H1 (cell line): ENCODE data around the gene TCAIM. TPM values are rescaled to one million over a fixed set of nuclear protein-coding genes. Genes with fewer than 3 reads are reported as not detected.

Experiments
- CTCF ChIA-PET: fragments of 300-600 bp; sonication (Branson Sonifier 250); formaldehyde crosslinking; loops from one replicate; lab custom pipeline; 2021; ENCODE audit not compliant: partially characterized antibody; lab: Charles Lee
- POLR2A ChIA-PET: fragments of 300-600 bp; sonication (Branson Sonifier 250); formaldehyde crosslinking; loops from one replicate; lab custom pipeline; 2021; ENCODE audit warnings: inconsistent platforms; ENCODE audit not compliant: partially characterized antibody; lab: Charles Lee
- DNase-seq, 2 experiments: peaks; one replicate each; pipeline versions ENCODE4 v3.0.0 to v3.0.0-alpha.2; 2010 to 2022; ENCODE audit warnings: low spot score in 2 of 2, low read depth in 1 of 2, mixed read lengths in 1 of 2
- FAIRE-seq: peaks from 2 replicates; lab custom pipeline; 2011; peaks lifted over from hg19 to GRCh38; lab: Jason Lieb, UNC
- H2AFZ ChIP-seq: 2 replicates; pipeline ENCODE4 v1.8.1; 2012; ENCODE audit warnings: low read length, inconsistent platforms
- H2AK5ac ChIP-seq: 2 replicates; pipeline ENCODE4 v1.6.1; 2013; ENCODE audit warnings: low read depth, low read length
- H2BK120ac ChIP-seq: replicated peaks from 2 replicates; pipeline ENCODE3; 2013; ENCODE audit warnings: low read depth, low read length, inconsistent platforms
- H2BK12ac ChIP-seq: 2 replicates; pipeline ENCODE4 v1.6.1; 2013; ENCODE audit warnings: low read depth, low read length
- H2BK15ac ChIP-seq: 2 replicates; pipeline ENCODE4 v1.6.1; 2013; ENCODE audit warnings: low read length
- H2BK20ac ChIP-seq: 2 replicates; pipeline ENCODE4 v1.6.1; 2013; ENCODE audit warnings: low read length
- H2BK5ac ChIP-seq: 2 replicates; pipeline ENCODE4 v1.6.1; 2013; ENCODE audit warnings: low read depth, low read length
- H3K14ac ChIP-seq: 2 replicates; pipeline ENCODE4 v1.6.1; 2013; ENCODE audit warnings: inconsistent platforms; ENCODE audit not compliant: insufficient read length
- H3K18ac ChIP-seq: 2 replicates; pipeline ENCODE4 v1.6.1; 2013; ENCODE audit warnings: low read length; ENCODE audit errors: extremely low read depth
- H3K23ac ChIP-seq: 2 replicates; pipeline ENCODE4 v1.6.1; 2013; ENCODE audit warnings: inconsistent platforms; ENCODE audit not compliant: insufficient read length
- H3K23me2 ChIP-seq: 2 replicates; pipeline ENCODE4 v1.6.1; 2013; ENCODE audit warnings: low read depth, low read length
- H3K27ac ChIP-seq: 2 replicates; pipeline ENCODE4 v1.6.1; 2011; ENCODE audit warnings: low read depth, low read length, inconsistent platforms
- H3K27me3 ChIP-seq, 4 experiments: replicated peaks in 1 of 4; 1 replicate in 1 of 4; 2 replicates in 3 of 4; pipeline versions ENCODE4 v1.6.1 to v1.8.1; 2011 to 2013; ENCODE audit warnings: low read length in 3 of 4, mild to moderate bottlenecking in 3 of 4, inconsistent platforms in 2 of 4, mixed read lengths in 2 of 4, moderate library complexity in 1 of 4; ENCODE audit not compliant: control insufficient read depth in 3 of 4, insufficient read depth in 3 of 4; ENCODE audit errors: extremely low read depth in 1 of 4
- H3K36me3 ChIP-seq, 4 experiments: 2 replicates each; pipeline versions ENCODE4 v1.6.1 to v1.8.1; 2011 to 2013; ENCODE audit warnings: mild to moderate bottlenecking in 4 of 4, low read length in 3 of 4, moderate library complexity in 2 of 4, control low read depth in 1 of 4, inconsistent platforms in 1 of 4; ENCODE audit not compliant: insufficient read depth in 4 of 4, control insufficient read depth in 2 of 4
- H3K4ac ChIP-seq: replicated peaks from 2 replicates; pipeline ENCODE3; 2013; ENCODE audit warnings: low read length, low read depth, mixed read lengths, inconsistent platforms; ENCODE audit not compliant: insufficient read length
- H3K4me1 ChIP-seq, 4 experiments: replicated peaks in 1 of 4; 1 replicate in 1 of 4; 2 replicates in 3 of 4; pipeline versions ENCODE4 v1.6.1 to v1.8.1; 2011 to 2013; ENCODE audit warnings: low read length in 3 of 4, inconsistent platforms in 2 of 4, mixed read lengths in 1 of 4; ENCODE audit not compliant: insufficient read depth in 4 of 4, control insufficient read depth in 3 of 4
- H3K4me2 ChIP-seq, 2 experiments: 2 replicates each; pipeline versions ENCODE4 v1.6.1 to v1.8.1; 2011 to 2013; ENCODE audit warnings: low read depth in 2 of 2, low read length in 2 of 2, control low read depth in 1 of 2, inconsistent platforms in 1 of 2, mild to moderate bottlenecking in 1 of 2; ENCODE audit not compliant: insufficient read depth in 1 of 2
- H3K4me3 ChIP-seq, 4 experiments: fragments of 200-600, 300-600 bp in 1 of 4; sonication (generic), shearing (Covaris generic), sonication (Bioruptor Twin) in 1 of 4; 2 replicates each; pipeline versions ENCODE4 v1.5.1 to v1.8.1; 2011 to 2016; ENCODE audit warnings: low read length in 4 of 4, low read depth in 3 of 4, control low read depth in 2 of 4, inconsistent platforms in 2 of 4, mild to moderate bottlenecking in 2 of 4, mixed read lengths in 1 of 4, moderate library complexity in 1 of 4; ENCODE audit not compliant: insufficient read depth in 2 of 4; ENCODE audit errors: extremely low read depth in 1 of 4
- H3K56ac ChIP-seq: replicated peaks from 2 replicates; pipeline ENCODE3; 2013; ENCODE audit warnings: low read depth, mild to moderate bottlenecking, mixed read lengths, low read length, inconsistent platforms; ENCODE audit not compliant: insufficient read length
- H3K79me1 ChIP-seq: 2 replicates; pipeline ENCODE4 v1.6.1; 2013; ENCODE audit warnings: low read depth, low read length, control low read depth
- H3K79me2 ChIP-seq, 2 experiments: 2 replicates each; pipeline versions ENCODE4 v1.6.1 to v1.8.1; 2012 to 2013; ENCODE audit warnings: low read length in 2 of 2, mild to moderate bottlenecking in 2 of 2, inconsistent platforms in 1 of 2; ENCODE audit not compliant: insufficient read depth in 2 of 2, control insufficient read depth in 1 of 2
- H3K9ac ChIP-seq, 4 experiments: replicated peaks in 1 of 4; 1 replicate in 1 of 4; 2 replicates in 3 of 4; pipeline versions ENCODE4 v1.6.1 to v1.8.1; 2011 to 2013; ENCODE audit warnings: low read depth in 3 of 4, low read length in 3 of 4, control low read depth in 2 of 4, mild to moderate bottlenecking in 2 of 4, moderate library complexity in 2 of 4, inconsistent platforms in 1 of 4; ENCODE audit errors: extremely low read depth in 1 of 4
- H3K9me3 ChIP-seq, 2 experiments: 2 replicates each; pipeline versions ENCODE4 v1.6.1 to v1.8.1; 2012 to 2013; ENCODE audit warnings: mild to moderate bottlenecking in 2 of 2, moderate library complexity in 2 of 2, control low read depth in 1 of 2, inconsistent platforms in 1 of 2, low read depth in 1 of 2, low read length in 1 of 2, mixed read lengths in 1 of 2; ENCODE audit not compliant: insufficient read depth in 2 of 2
- H4K20me1 ChIP-seq, 2 experiments: replicated peaks in 1 of 2; 2 replicates each; pipeline versions ENCODE3 to v1.8.1; 2011 to 2013; ENCODE audit warnings: inconsistent platforms in 2 of 2, low read length in 2 of 2, mild to moderate bottlenecking in 1 of 2; ENCODE audit not compliant: insufficient read depth in 2 of 2, control insufficient read depth in 1 of 2
- H4K5ac ChIP-seq: 2 replicates; pipeline ENCODE4 v1.6.1; 2013; ENCODE audit warnings: low read length, low read depth, mixed read lengths, inconsistent platforms; ENCODE audit not compliant: insufficient read length
- H4K8ac ChIP-seq: 2 replicates; pipeline ENCODE4 v1.8.0; 2013; ENCODE audit warnings: mild to moderate bottlenecking, moderate library complexity, low read length, inconsistent platforms; ENCODE audit not compliant: insufficient read depth; ENCODE audit errors: extremely low read depth
- H4K91ac ChIP-seq: replicated peaks from 2 replicates; pipeline ENCODE3; 2013; ENCODE audit warnings: low read length, mixed read lengths, inconsistent platforms; ENCODE audit not compliant: insufficient read length
- BACH1 ChIP-seq: IDR thresholded peaks from 2 replicates; pipeline ENCODE4 v1.6.1; 2012; ENCODE audit warnings: low read length, improper control_type of control experiment
- CTCF ChIP-seq, 3 experiments: IDR thresholded peaks; 1 replicate in 2 of 3; 2 replicates in 1 of 3; pipeline versions ENCODE4 v1.5.1 to v1.6.1; 2011; ENCODE audit warnings: low read length in 3 of 3, mild to moderate bottlenecking in 3 of 3, inconsistent platforms in 2 of 3, low read depth in 1 of 3, moderate library complexity in 1 of 3; ENCODE audit not compliant: insufficient read depth in 1 of 3; ENCODE audit errors: control extremely low read depth in 1 of 3
- JUND ChIP-seq: IDR thresholded peaks from 2 replicates; pipeline ENCODE4 v1.6.1; 2011; ENCODE audit warnings: mild to moderate bottlenecking, improper control_type of control experiment, low read length
- KDM4A ChIP-seq: IDR thresholded peaks from one replicate; pipeline ENCODE4 v1.7.1; 2012; ENCODE audit warnings: low read depth, mild to moderate bottlenecking, moderate library complexity, low read length, inconsistent platforms; ENCODE audit not compliant: severe bottlenecking
- PHF8 ChIP-seq: fragments of 200-600 bp; sonication (generic); conservative IDR thresholded peaks from 2 replicates; pipeline ENCODE4 v1.7.1; 2012; ENCODE audit warnings: low read depth, mild to moderate bottlenecking, inconsistent platforms, low read length, moderate library complexity
- RAD21 ChIP-seq, 2 experiments: IDR thresholded peaks in 1 of 2; conservative IDR thresholded peaks in 1 of 2; 2 replicates each; pipeline ENCODE4 v1.6.1; 2011; ENCODE audit warnings: low read depth in 2 of 2, low read length in 2 of 2, improper control_type of control experiment in 1 of 2, inconsistent platforms in 1 of 2, mild to moderate bottlenecking in 1 of 2, moderate library complexity in 1 of 2
- ZNF274 ChIP-seq: IDR thresholded peaks from 2 replicates; pipeline ENCODE4 v1.7.0; 2012; ENCODE audit warnings: low read length, borderline replicate concordance; ENCODE audit errors: extremely low read depth
- WGBS, 2 experiments: shearing (Covaris generic) in 1 of 2; methylation state at CpG; one replicate each; pipeline versions ENCODE4 v1.1.6 to v1.1.7; 2013 to 2015; ENCODE audit warnings: low lambda C conversion rate in 2 of 2, mixed read lengths in 2 of 2, inconsistent platforms in 1 of 2, low coverage in 1 of 2, missing lambda C conversion rate in 1 of 2; ENCODE audit not compliant: insufficient replicate concordance in 2 of 2, insufficient coverage in 1 of 2, insufficient read length in 1 of 2; ENCODE audit errors: extremely low coverage in 1 of 2, missing lambda C conversion rate in 1 of 2; 5-methylcytosine and 5-hydroxymethylcytosine counted together
- polyA plus RNA-seq, 7 experiments: library from polyadenylated mRNA; depleted of rRNA in 3 of 7; stranded (reverse) in 5 of 7; unstranded in 2 of 7; fragments of >200 nt in 5 of 7; fragments of 200-250 nt in 2 of 7; gene quantifications; 1 replicate in 5 of 7; 2 replicates in 1 of 7; 4 replicates in 1 of 7; pipeline versions ENCODE4 v1.2.1 to v1.2.3, GENCODE V29; 2011 to 2013; ENCODE audit warnings: missing spikeins in 2 of 7, mixed read lengths in 2 of 7
- total RNA-seq: library from RNA; stranded (reverse); fragmentation: NEBNext Ultra II Directional; extraction: Animal tissue kit (Norgen Biotek cat#: 25700); gene quantifications from 2 replicates; pipeline ENCODE4 v1.2.1, GENCODE V29; 2021

TCAIM gene
- total and polyA plus RNA-seq, 2 of the 8 experiments (the other 6 are each of a cell fraction or from before 2014, with no cell fraction given), result 6.9 to 22.1 TPM

DNA sequence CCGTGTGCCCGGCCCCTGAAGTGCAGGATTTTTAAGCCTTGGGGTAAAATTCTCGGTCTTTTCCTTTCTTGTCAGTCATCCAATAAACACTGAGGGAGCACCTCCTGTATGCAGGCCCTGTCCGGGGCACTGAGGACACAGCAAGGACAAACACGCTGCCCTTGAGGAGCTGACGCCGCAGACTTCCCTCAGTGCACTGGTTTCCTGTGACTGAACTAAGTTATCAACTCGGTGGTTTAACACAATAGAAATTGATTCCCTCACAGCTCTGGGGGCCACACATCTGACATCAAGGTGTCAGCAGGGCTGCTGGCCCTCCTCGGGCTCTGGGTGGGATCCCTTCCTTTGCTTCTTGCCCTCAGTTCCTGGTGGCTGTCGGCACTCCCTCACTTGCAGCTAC is 73.8 kb downstream of the TCAIM start:
- no peak overlapping the region for H3K14ac ChIP-seq
- H3K56ac ChIP-seq, result no peak overlapping the region
- no peak overlapping the region for H3K4me3 ChIP-seq
- H4K8ac ChIP-seq, result no peak overlapping the region
- H2BK12ac ChIP-seq, result no peak overlapping the region
- no peak overlapping the region for H4K91ac ChIP-seq
- ChIA-PET CTCF (interaction anchor here (0.7 to 1.5 kb wide), 3 partner anchors 14 to 895 kb away, joined by 3 to 4 read pairs (median 3); no protein-coding TSS in a partner anchor), POLR2A (no interaction called here)
- no peaks in the 10 kb centered on the region for H3K36me3 ChIP-seq
- FAIRE-seq, result no peak
- H2AFZ ChIP-seq, result no peak overlapping the region
- no peaks in the 10 kb centered on the region for H3K27me3 ChIP-seq
- no peak for DNase-seq
- no peak overlapping the region for H3K9ac ChIP-seq
- no peak overlapping the region for H2BK20ac ChIP-seq
- H3K79me1 ChIP-seq, result no peaks in the 10 kb centered on the region
- H3K9me3 ChIP-seq, result no peaks in the 10 kb centered on the region
- H3K23me2 ChIP-seq, result no peaks in the 10 kb centered on the region
- no peak overlapping the region for H3K27ac ChIP-seq
- H2AK5ac ChIP-seq, result no peak overlapping the region
- no peak overlapping the region for H4K5ac ChIP-seq
- no peaks in the 10 kb centered on the region for H3K79me2 ChIP-seq
- no peak overlapping the region for H3K23ac ChIP-seq
- no peak for TF ChIP-seq JUND
- TF ChIP-seq RAD21 (IDR thresholded peaks at IDR 0.05 in 1 of 2, conservative IDR thresholded peaks at IDR 0.05 in 1 of 2; ENCODE audit: low read depth in 2 of 2, low read length in 2 of 2), result no peak
- no peak for TF ChIP-seq CTCF (IDR thresholded peaks at IDR 0.05; ENCODE audit: control extremely low read depth in 1 of 3, insufficient read depth in 1 of 3, low read depth in 1 of 3, low read length in 3 of 3)
- TF ChIP-seq BACH1, result no peak
- no peak for TF ChIP-seq ZNF274
- no peak for TF ChIP-seq KDM4A
- no peak for TF ChIP-seq PHF8
- H2BK5ac ChIP-seq, result no peak overlapping the region
- H3K18ac ChIP-seq, result no peak overlapping the region
- 84% methylated on average over 10 of the region's 10 CpGs; no CpG with 5 or more reads in 1 of the 2 experiments for WGBS, 2 experiments
- H4K20me1 ChIP-seq, result no peaks in the 10 kb centered on the region
- H2BK120ac ChIP-seq, result no peak overlapping the region
- no peak overlapping the region for H2BK15ac ChIP-seq
- H3K4me1 ChIP-seq, result peaks cover 0 to 3% (median 2%) of the 10 kb centered on the region in 4 experiments; a peak in 3 of 7 replicates
- no peak overlapping the region for H3K4me2 ChIP-seq
- H3K4ac ChIP-seq, result no peak overlapping the region
